HG03460 (cell line): Measurements from ENCODE around the gene ACOT8.
"Not testable (repeated sequence)": the region's sequence is repeated elsewhere in the genome, so short reads cannot be mapped to it uniquely, and the experiment has no call there.

Experiments
- ATAC-seq: cut with Tn5 transposase; IDR thresholded peaks from one replicate; pipeline ENCODE4 v1.9.1; 2021; ENCODE audit not compliant: unreplicated experiment

Gene ACOT8

GRCh38 chr20:45797955-45798354 is 59.2 kb downstream of the ACOT8 start:
- not testable (repeated sequence) for ATAC-seq

GRCh38 chr20:45797510-45797909 is 59.7 kb downstream of the ACOT8 start:
- ATAC-seq, result not testable (repeated sequence)

- no peak for ATAC-seq
Measured at GRCh38 chr20:45796337-45797065, 60.7 kb downstream of the ACOT8 start.

- peak; percentile 30 for ATAC-seq
Measured at GRCh38 chr20:45792317-45793118, 64.7 kb downstream of the ACOT8 start.
